Measurements from ENCODE around the gene TEC. TPM values are rescaled to one million over a fixed set of nuclear protein-coding genes. Genes with fewer than 3 reads are reported as not detected.

TEC gene
- polyA plus RNA-seq, 1 of the 3 experiments (the other 2 are of a cell fraction) = 0.85 TPM

- Histone ChIP-seq H3K36me3 (replicated peaks in 1 of 2; ENCODE audit: control insufficient read depth in 1 of 2, insufficient read depth in 2 of 2, low read length in 1 of 2) (no peaks in the 10 kb centered on the region), H3K9me3 (no peaks in the 10 kb centered on the region), H4K20me1 (ENCODE audit: insufficient read depth) (no peaks in the 10 kb centered on the region), H3K79me2 (ENCODE audit: insufficient read depth) (no peaks in the 10 kb centered on the region), H3K9ac (no peak overlapping the region), H3K4me3 (ENCODE audit: low read depth in 2 of 2, low read length in 1 of 2) (no peak overlapping the region), H3K4me2 (no peak overlapping the region), H3K9me2 (no peaks in the 10 kb centered on the region), H3K4me1 (ENCODE audit: control insufficient read depth in 1 of 2, insufficient read depth in 2 of 2, low read depth in 1 of 2, low read length in 1 of 2) (peaks cover 0 to 28% of the 10 kb centered on the region in 2 experiments; a peak in 2 of 4 replicates), H3K27me3 (ENCODE audit: insufficient read depth) (no peaks in the 10 kb centered on the region), H3K27ac (ENCODE audit: low read depth in 2 of 2, low read length in 1 of 2) (no peak overlapping the region), H2AFZ (ENCODE audit: low read depth) (no peak overlapping the region), H3F3A (replicated peaks; ENCODE audit: insufficient read depth) (peaks cover 26% of the 10 kb centered on the region)
- ChIA-PET CTCF (interaction anchor here (0.9 to 1.2 kb wide), 3 partner anchors 9 to 115 kb away, joined by 3 read pairs; partner anchors contain the start of genes CNGA1 and NIPAL1), POLR2A (no interaction called here)
- 92% methylated on average over 4 of the region's 4 CpGs for WGBS (ENCODE audit: low lambda C conversion rate)
- no peak for DNase-seq
- TF ChIP-seq POLR2AphosphoS5 (IDR thresholded peaks at IDR 0.05; ENCODE audit: low read depth, low read length) (no peak), IRF3 (IDR thresholded peaks at IDR 0.05; ENCODE audit: low read depth, low read length) (no peak), SIN3A (IDR thresholded peaks at IDR 0.05; ENCODE audit: borderline replicate concordance, low read depth, low read length) (no peak), GABPA (IDR thresholded peaks at IDR 0.05; ENCODE audit: low read depth) (no peak), USF2 (IDR thresholded peaks at IDR 0.05; ENCODE audit: borderline replicate concordance, low read depth, low read length) (no peak), CTCF (IDR thresholded peaks at IDR 0.05) (no peak), USF1 (IDR thresholded peaks at IDR 0.05; ENCODE audit: borderline replicate concordance, low read depth) (no peak), MXI1 (IDR thresholded peaks at IDR 0.05; ENCODE audit: low read depth, low read length) (no peak), MEF2A (IDR thresholded peaks at IDR 0.05; ENCODE audit: borderline replicate concordance, low read depth) (no peak), FOSL2 (IDR thresholded peaks at IDR 0.05; ENCODE audit: borderline replicate concordance, low read depth) (no peak), ELF1 (IDR thresholded peaks at IDR 0.05) (no peak), CHD2 (IDR thresholded peaks at IDR 0.05; ENCODE audit: low read length, partially characterized antibody) (no peak), RCOR1 (IDR thresholded peaks at IDR 0.05; ENCODE audit: low read length) (no peak), TCF12 (IDR thresholded peaks at IDR 0.05) (no peak), MAX (IDR thresholded peaks at IDR 0.05; ENCODE audit: low read depth) (no peak)
Measured at GRCh38 chr4:48131736-48132135, 137.9 kb downstream of the TEC start.

Measured in SK-N-SH (cell line).